Panc1 (cell line): ENCODE measurements around the gene USB1.

Source experiments
- CTCF ChIP-seq: fragments of 450-650 bp; IDR thresholded peaks from 2 replicates; pipeline ENCODE4 v1.5.1; 2017; ENCODE audit warnings: mild to moderate bottlenecking
- POLR2AphosphoS5 ChIP-seq: IDR thresholded peaks from 2 replicates; pipeline ENCODE4 v1.6.1; 2012; ENCODE audit warnings: mild to moderate bottlenecking, low read depth, low read length, moderate library complexity

GRCh38 chr16:57956924-57957672 lies 44.1 kb upstream of the USB1 start:
- TF ChIP-seq CTCF (no peak), POLR2AphosphoS5 (no peak)
